ENCODE results near the gene TCF20. TPM values are rescaled to one million over a fixed set of nuclear protein-coding genes. Genes with fewer than 3 reads are reported as not detected.

The TCF20 gene
- total RNA-seq, 4 donors from 2014 or later, result 17.4 to 28.8 (median 24.7) TPM

GRCh38 chr22:42304324-42304790 is 33.9 kb upstream of the TCF20 start:
- Histone ChIP-seq H3K9me3 (no peaks in the 10 kb centered on the region), H3K36me3 (no peaks in the 10 kb centered on the region), H3K27me3 (no peaks in the 10 kb centered on the region), H3K4me3 (no peak overlapping the region), H3K4me1 (peaks cover 0 to 14% (median 8%) of the 10 kb centered on the region in 4 donors), H3K27ac (no peak overlapping the region)
- WGBS, 2 donors, result 33 to 43% methylated on average over 7 to 8 of the region's 8 CpGs
- no peak for TF ChIP-seq EP300 (IDR thresholded peaks at IDR 0.05)
- TF ChIP-seq CTCF (IDR thresholded peaks at IDR 0.05), result no peak
- no peak for TF ChIP-seq POLR2A (IDR thresholded peaks at IDR 0.05)
- DNase-seq (ENCODE audit: low spot score in 2 of 2), result no peak

GRCh38 chr22:42303396-42304323 is 33.2 kb upstream of the TCF20 start:
- Histone ChIP-seq H3K27ac (no peak overlapping the region), H3K9me3 (no peaks in the 10 kb centered on the region), H3K36me3 (no peaks in the 10 kb centered on the region), H3K27me3 (no peaks in the 10 kb centered on the region), H3K4me1 (peaks cover 0 to 15% (median 8%) of the 10 kb centered on the region in 4 donors), H3K4me3 (no peak overlapping the region)
- TF ChIP-seq EP300 (IDR thresholded peaks at IDR 0.05) (no peak), POLR2A (IDR thresholded peaks at IDR 0.05) (no peak)
- no peak for DNase-seq (ENCODE audit: low spot score in 2 of 2)
- WGBS, 2 donors, result 49 to 50% methylated on average over 21 of the region's 21 CpGs

- 79 to 94% methylated on average over 7 to 12 of the region's 12 CpGs for WGBS, 2 donors
- Histone ChIP-seq H3K27me3 (no peaks in the 10 kb centered on the region), H3K9me3 (no peaks in the 10 kb centered on the region), H3K27ac (no peak overlapping the region), H3K36me3 (no peaks in the 10 kb centered on the region), H3K4me3 (no peak overlapping the region), H3K4me1 (peaks cover 0 to 22% (median 12%) of the 10 kb centered on the region in 4 donors)
- DNase-seq (ENCODE audit: low spot score in 2 of 2), result no peak
- no peak for TF ChIP-seq EP300 (IDR thresholded peaks at IDR 0.05)
- no peak for TF ChIP-seq POLR2A (IDR thresholded peaks at IDR 0.05)
- TF ChIP-seq CTCF (IDR thresholded peaks at IDR 0.05), result no peak
These were observed 31.3 kb upstream of the TCF20 start for GRCh38 chr22:42301742-42302102.

- peaks cover 0 to 27% (median 16%) of the 10 kb centered on the region in 4 donors for H3K4me1 ChIP-seq
- WGBS, 2 donors, result 77 to 86% methylated on average over 12 to 13 of the region's 13 CpGs
- DNase-seq (ENCODE audit: low spot score in 2 of 2), result no peak
These were observed 30.8 kb upstream of the TCF20 start for GRCh38 chr22:42301077-42301741.

More at GRCh38 chr22:42301077-42301741, 30.8 kb upstream of the TCF20 start:
- H3K36me3 ChIP-seq, result no peaks in the 10 kb centered on the region
- no peak overlapping the region for H3K4me3 ChIP-seq
- H3K27me3 ChIP-seq, result no peaks in the 10 kb centered on the region
- no peak overlapping the region for H3K27ac ChIP-seq
- H3K9me3 ChIP-seq, result no peaks in the 10 kb centered on the region
- TF ChIP-seq CTCF (IDR thresholded peaks at IDR 0.05) (no peak), POLR2A (IDR thresholded peaks at IDR 0.05) (no peak), EP300 (IDR thresholded peaks at IDR 0.05) (no peak)

Data from tibial nerve (tissue), 4 donors.